HG03565 (cell line): Measurements from ENCODE around the gene AMZ2.
"Not testable (repeated sequence)": the region's sequence is repeated elsewhere in the genome, so short reads cannot be mapped to it uniquely, and the experiment has no call there.

ENCODE experiments used
- ATAC-seq: cut with Tn5 transposase; IDR thresholded peaks from one replicate; pipeline ENCODE4 v1.9.1; 2021; ENCODE audit warnings: mild to moderate bottlenecking, moderate library complexity; ENCODE audit not compliant: unreplicated experiment

AMZ2 gene

DNA sequence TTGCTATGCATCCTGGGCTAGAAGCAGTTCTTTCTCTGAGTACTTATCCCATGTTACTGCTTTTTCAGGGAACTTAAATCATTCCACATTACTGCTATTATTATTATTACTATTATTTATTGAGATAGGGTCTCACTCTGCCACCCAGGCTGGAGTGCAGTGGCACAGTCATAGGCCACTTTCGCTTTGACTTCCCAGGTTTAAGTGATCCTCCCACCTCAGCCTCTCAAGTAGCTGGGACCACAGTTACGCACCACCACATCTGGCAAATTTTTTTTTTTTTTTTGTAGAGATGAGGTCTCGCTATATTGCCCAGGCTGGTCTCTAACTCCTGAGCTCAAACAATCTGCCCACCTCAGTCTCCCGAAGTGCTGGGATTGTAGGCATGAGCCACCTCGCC is 28.4 kb upstream of the AMZ2 start:
- not testable (repeated sequence) for ATAC-seq

DNA sequence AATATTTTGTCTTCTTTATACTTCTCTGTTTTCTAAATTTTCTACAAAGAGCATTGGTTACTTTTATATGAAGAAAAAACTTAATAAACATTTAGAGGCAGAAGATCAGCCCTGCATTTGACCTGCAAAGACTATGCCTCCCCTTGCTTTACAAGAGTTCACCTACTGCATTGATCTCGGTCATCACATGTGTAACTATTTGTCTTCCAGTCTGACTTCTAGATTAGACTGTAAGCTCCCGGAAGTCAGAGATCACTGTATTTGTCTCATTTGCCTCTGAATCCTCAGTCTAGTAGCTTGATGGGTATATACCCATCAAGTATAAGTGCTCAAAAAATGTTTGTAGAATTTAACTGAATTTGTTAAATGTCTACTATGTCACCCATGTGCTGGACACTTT is 27.7 kb upstream of the AMZ2 start:
- not testable (repeated sequence) for ATAC-seq

GRCh38 chr17:68220786-68221185 is 27.1 kb upstream of the AMZ2 start:
- ATAC-seq, result not testable (repeated sequence)

GRCh38 chr17:68221786-68222185 is 26.1 kb upstream of the AMZ2 start:
- ATAC-seq, result no peak

- ATAC-seq, result no peak
These were observed 25.2 kb upstream of the AMZ2 start for GRCh38 chr17:68222606-68223005.

GRCh38 chr17:68225055-68225454 is 22.8 kb upstream of the AMZ2 start:
- ATAC-seq, result not testable (repeated sequence)

- ATAC-seq, result not testable (repeated sequence)
These were observed 19.7 kb upstream of the AMZ2 start for GRCh38 chr17:68228039-68228680.

GRCh38 chr17:68228817-68229570 is 18.8 kb upstream of the AMZ2 start:
- no peak for ATAC-seq

DNA sequence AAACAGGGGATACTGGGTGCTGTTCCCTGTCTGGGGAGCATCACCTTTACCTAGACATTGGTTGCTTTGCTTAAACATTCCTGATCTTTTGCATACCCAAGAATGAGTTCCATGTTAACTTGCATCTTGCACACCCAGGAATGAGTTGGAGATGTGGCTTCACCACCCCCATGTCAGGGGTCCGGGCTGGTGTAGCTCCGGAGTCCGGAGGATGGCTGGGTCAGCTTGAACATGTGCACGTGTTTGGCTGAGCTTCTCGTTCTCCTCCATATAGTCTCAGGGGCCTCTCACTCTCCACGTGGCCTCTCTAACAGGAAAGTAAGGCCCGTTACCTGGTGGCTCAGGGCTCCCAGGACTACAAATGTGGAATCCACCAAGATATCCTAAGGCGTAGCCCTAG is 18.2 kb upstream of the AMZ2 start:
- ATAC-seq, result no peak

DNA sequence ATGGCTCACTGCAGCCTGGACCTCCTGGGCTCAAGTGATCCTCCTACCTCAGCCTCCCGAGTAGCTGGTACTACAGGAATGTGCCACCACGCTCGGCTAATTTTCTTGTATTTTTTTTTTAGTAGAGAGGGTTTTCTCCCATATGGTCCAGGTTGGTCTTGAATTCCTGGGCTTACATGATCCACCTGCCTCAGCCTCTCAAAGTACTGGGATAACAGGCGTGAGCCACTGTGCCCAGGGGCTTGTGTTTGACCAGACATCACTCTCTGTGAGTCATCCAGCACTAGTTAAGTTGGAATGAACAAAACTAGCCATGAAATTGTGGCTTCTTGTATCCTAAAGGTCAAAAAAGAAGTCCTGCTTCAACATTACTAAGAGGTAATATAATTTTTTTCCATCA is 16.7 kb upstream of the AMZ2 start:
- ATAC-seq, result not testable (repeated sequence)

- no peak for ATAC-seq
These were observed 16.3 kb upstream of the AMZ2 start for GRCh38 chr17:68231541-68231940.

- ATAC-seq, result not testable (repeated sequence)
These were observed 15.1 kb upstream of the AMZ2 start for GRCh38 chr17:68232741-68233140.

GRCh38 chr17:68234726-68235335 is 13.0 kb upstream of the AMZ2 start:
- ATAC-seq, result not testable (repeated sequence)

GRCh38 chr17:68235336-68235791 is 12.5 kb upstream of the AMZ2 start:
- not testable (repeated sequence) for ATAC-seq

GRCh38 chr17:68237369-68238163 is 10.3 kb upstream of the AMZ2 start:
- ATAC-seq, result peak; percentile 59

DNA sequence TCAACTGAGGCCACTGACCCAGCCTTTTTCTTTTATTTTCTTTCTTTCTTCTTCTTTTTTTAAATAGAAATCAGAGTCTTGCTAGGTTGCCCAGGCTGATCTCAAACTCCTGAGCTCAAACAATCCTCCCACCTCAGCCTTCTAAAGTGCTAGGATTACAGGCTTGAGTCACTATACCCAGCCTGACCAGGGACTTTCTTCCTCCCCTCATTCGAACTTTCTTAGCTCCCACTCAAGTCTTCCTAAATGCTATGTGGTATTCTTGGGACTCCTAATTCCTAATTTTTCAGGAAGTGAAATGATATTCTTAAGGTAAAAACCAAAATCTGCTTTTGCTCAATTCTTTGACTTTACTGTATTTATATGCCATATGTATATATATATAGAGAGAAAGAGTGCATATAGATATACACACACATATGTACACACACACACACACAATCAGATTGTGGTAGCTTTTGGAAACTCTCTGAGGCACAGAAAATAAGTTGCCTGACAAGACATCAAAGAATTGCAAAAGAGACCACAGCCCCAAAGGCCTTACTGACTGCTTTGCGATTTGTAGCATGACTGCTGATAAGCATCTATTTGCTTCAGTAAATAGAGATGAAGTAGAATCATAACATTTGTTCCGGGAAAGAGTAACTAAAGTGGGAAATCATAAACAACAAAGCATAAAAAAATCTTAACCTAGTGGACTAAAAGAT is 9.5 kb upstream of the AMZ2 start:
- ATAC-seq, result peak; percentile 2

GRCh38 chr17:68238871-68239253 is 9.0 kb upstream of the AMZ2 start:
- ATAC-seq, result no peak

DNA sequence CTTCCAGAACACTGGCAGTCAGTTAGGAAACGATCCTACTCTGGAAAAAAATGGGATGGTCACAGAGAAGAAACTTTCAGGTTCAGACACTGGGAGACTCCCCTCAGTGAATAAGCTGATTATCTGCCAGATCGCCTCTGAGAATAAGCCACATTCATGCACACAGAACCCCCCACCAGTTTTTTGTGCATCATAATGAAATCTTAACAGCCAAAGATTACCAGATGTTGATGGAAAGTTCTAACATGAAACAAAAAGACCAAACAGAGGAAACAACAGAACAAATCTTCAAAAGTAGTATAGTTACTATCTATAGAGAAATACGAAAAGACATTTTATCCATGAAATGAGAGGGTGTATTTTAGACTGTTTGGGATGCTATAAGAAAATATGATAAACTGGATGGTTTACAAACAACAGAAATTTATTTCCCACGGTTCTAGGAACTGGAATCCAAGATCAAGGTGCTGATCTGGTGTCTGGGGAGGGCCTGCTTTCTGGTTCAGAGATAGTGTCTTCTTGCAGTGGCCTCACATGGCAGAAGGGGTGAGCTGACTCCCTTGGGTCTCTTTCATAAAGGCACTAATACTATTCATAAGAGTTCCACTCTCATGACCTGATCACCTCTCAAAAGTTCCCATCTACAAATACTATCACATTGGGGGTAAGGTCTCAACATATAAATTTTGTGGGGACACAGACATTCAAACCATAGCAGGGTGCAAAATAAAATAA is 8.0 kb upstream of the AMZ2 start:
- no peak for ATAC-seq

GRCh38 chr17:68246271-68247028 is 1.4 kb upstream of the AMZ2 start:
- no peak for ATAC-seq
